Dermis lymphatic vessel endothelial cell (primary cell): ENCODE data around the gene FKBP9. TPM values are rescaled to one million over a fixed set of nuclear protein-coding genes. Genes with fewer than 3 reads are reported as not detected.

ENCODE experiments used
- total RNA-seq: library from RNA; depleted of rRNA; stranded (reverse); fragments of >200 nt; gene quantifications from 2 replicates; pipeline ENCODE4 v1.2.1, GENCODE V29; 2014

FKBP9 gene
- total RNA-seq = 149 and 186 TPM in 2 replicates

GRCh38 chr7:32957326-32958045, at the start of gene FKBP9:
Gene FKBP9, plus strand, starts transcription at chr7:32957440. Its CDS starts 134 bp downstream, at chr7:32957574.

Other genes starting within 250 kb of the FKBP9 start
- 72.8 and 109 TPM in 2 replicates for gene KBTBD2, start 65.7 kb upstream of the FKBP9 start, total RNA-seq
- 24.8 and 29.1 TPM in 2 replicates for gene NT5C3A, start 105.3 kb downstream of the FKBP9 start, total RNA-seq
- 8.3 and 8.5 TPM in 2 replicates for gene RP9, start 152.0 kb downstream of the FKBP9 start, total RNA-seq
- gene BBS9, start 172.1 kb downstream of the FKBP9 start, total RNA-seq = 15.2 and 15.4 TPM in 2 replicates